GM18508 (cell line): ENCODE results near the gene SLC38A10.

Source experiments
- ATAC-seq: cut with Tn5 transposase; IDR thresholded peaks from one replicate; pipeline ENCODE4 v1.9.1; 2021; ENCODE audit warnings: moderate number of reproducible peaks; ENCODE audit not compliant: insufficient read depth, unreplicated experiment

The SLC38A10 gene

DNA sequence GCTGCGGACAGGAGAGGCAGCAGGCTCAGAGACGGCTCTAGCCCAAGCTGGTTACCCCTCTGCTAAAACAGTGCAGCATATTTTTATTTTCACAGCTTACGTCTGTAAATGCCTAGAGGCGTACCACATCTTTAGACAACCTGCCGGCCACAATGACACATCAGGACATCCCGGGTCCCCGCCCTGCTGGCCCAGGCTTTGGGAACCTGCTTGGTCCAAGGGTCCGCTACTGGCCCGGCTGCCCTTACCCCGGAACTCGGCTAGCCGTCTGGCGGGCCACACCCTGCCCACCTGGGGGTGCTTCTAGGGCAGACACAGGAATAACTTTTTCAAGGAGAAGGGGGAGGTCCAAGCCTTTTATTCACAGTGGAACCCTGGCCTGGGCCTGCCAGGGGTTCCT lies 76.6 kb downstream of the SLC38A10 start:
- ATAC-seq, result no peak

- no peak for ATAC-seq
Measured at GRCh38 chr17:81217491-81217890, 77.6 kb downstream of the SLC38A10 start.

DNA sequence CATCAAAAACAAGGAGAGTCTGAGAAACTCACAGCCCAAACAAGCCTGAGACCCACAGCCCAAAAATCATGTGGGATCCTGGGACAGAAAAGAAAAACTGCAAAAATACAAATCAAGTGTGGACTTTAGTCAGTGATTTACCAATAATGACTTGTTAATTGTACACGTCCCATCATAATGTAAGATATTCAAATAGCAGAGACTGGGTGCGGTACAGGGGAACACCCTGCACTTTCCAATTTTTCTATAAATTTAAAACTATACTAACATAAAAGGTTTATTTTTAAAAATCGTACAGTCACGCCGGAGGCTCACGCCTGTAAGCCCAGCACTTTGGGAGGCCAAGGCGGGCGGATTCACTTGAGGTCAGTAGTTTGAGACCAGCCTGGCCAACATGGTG lies 81.1 kb downstream of the SLC38A10 start:
- no peak for ATAC-seq

DNA sequence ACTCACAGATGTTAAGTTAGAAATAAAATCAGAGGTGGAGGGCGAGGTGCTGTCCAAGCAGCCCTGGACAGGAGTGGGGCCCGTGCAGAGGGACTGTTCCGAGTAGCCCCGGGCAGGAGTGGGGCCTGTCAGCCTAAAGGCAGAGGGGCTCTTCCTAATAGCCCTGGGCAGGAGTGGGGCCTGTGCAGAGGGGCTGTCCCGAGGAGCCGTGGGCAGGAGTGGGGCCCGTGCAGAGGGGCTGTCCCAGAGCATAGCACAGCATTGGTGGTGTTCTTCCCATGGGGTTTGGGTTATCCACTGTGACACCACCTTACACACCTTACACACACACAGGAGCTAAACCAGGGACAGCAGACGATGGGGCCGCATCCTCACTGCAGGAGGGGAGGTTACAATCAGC lies 82.7 kb downstream of the SLC38A10 start:
- no peak for ATAC-seq

DNA sequence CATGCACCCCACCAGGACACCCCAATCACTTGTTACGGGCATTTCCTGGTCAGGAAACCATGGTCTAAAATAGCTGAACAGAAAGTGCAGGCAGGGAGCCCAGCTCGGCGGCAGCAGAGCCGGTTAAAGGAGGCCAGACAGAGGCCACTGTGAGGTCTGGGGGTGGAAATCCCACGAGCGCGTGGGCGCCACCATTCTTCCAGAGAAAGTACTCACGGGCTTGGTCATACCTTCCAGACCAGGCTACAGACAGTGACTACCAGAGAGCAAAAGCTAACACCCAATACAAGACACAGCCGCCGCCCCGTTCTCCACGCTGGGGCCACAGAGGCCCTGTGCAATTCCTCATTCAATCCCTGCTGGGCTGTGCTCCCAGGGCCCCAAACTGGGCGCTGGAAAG lies 84.2 kb downstream of the SLC38A10 start:
- ATAC-seq, result no peak

- ATAC-seq, result no peak
Measured at GRCh38 chr17:81210466-81210865, 84.6 kb downstream of the SLC38A10 start.

DNA sequence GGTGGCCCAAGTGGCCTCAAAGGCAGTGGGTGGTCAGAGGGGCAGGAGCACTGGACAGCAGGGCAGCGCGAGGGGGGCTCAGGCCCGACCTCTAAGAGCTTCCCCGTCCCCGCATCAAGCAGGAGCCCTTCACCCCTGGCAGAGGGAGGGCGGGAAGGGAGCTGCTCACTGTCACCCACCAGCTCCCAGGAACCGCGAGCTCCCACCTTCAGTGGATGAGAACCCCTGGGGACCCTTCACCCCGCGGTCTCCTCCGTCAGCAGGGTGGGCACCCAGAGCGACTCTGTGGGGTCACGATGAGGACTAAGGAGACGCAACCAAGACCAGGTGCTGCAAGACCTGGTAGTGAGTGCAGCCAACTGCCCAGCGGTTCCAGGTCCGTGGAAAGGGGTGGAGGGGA lies 86.0 kb downstream of the SLC38A10 start:
- no peak for ATAC-seq

GRCh38 chr17:81208651-81209050 lies 86.5 kb downstream of the SLC38A10 start:
- no peak for ATAC-seq

- ATAC-seq, result no peak
Measured at GRCh38 chr17:81207610-81208581, 87.2 kb downstream of the SLC38A10 start.

DNA sequence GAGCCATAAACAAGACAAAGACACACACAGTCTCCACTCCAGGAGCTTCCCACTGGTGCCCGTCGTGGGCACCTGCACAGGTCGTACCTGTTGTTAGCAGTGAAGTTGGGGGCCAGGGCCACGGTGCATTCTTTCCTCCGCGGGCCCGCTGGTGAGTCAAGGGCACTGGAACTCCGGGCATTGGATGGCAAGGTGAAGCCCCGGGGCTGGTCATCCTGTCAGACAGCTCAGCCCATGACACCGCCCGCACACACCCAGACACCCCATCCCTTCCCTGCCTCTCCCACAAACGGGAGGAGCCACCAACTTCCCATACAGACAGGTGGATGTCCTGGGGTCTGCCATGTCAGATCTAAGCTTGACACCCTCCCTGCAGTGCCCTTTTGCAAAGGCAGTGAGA lies 88.5 kb downstream of the SLC38A10 start:
- ATAC-seq, result no peak

GRCh38 chr17:81206166-81206565 lies 88.9 kb downstream of the SLC38A10 start:
- ATAC-seq, result no peak

- ATAC-seq, result no peak
Measured at GRCh38 chr17:81204578-81204977, 90.5 kb downstream of the SLC38A10 start.

DNA sequence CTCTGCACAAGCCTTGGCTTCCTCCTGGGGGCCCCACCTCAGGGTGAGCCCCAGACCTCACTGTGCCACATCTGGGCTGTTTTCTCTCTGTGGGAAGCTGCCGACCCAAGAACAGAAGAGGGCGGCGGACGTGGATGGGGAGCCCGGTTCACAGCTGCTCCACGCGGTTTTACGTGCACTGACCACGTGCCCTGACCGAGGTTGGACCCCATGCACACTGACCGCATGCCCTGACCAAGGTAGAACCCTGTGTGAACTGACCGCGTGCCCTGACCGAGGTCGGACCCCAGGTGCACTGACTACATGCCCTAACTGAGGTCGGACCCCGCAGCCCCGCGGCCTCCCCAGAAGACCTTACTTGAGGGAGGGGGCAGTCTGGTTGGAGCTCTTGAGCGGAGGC lies 92.0 kb downstream of the SLC38A10 start:
- ATAC-seq, result no peak

DNA sequence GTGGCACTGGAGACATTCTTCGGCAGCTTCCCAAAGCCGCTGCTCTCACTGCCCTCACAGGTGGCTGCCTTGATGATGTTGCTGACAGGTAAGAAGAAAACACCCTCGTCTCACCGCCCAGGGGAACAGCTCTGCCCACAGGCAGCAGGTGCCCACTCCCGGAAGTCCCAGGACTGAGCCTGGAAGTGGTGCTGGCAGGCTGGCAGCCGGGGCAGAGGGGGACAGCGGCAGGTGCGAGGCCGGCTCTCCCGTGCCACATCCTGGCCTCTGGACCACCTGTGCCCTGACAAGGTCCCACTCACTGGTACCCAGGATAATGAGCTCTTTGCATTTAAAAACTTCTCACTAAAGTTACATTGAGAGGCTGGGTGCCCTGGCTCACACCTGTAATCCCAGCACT lies 92.8 kb downstream of the SLC38A10 start:
- ATAC-seq, result no peak

GRCh38 chr17:81200695-81201580 lies 94.2 kb downstream of the SLC38A10 start:
- ATAC-seq, result no peak

- ATAC-seq, result no peak
Measured at GRCh38 chr17:81200201-81200600, 94.9 kb downstream of the SLC38A10 start.

DNA sequence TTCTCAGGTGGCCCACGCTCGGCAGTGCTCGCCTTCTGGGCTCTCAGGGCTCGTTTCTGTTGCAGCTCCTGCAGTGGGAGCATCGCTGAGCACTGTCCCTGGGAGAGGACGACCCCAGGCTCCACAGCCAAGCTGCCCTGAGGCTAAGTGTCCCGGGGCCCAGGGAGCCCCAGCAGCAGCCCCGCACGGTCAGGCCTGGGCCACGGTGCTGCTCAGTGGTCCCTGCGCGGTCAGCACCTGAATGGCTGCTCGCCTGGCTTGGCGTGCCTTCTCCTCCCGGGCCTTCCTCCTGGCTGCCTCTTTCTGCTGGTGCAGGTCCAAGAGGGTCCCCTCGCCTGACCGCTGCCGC lies 95.7 kb downstream of the SLC38A10 start:
- no peak for ATAC-seq

DNA sequence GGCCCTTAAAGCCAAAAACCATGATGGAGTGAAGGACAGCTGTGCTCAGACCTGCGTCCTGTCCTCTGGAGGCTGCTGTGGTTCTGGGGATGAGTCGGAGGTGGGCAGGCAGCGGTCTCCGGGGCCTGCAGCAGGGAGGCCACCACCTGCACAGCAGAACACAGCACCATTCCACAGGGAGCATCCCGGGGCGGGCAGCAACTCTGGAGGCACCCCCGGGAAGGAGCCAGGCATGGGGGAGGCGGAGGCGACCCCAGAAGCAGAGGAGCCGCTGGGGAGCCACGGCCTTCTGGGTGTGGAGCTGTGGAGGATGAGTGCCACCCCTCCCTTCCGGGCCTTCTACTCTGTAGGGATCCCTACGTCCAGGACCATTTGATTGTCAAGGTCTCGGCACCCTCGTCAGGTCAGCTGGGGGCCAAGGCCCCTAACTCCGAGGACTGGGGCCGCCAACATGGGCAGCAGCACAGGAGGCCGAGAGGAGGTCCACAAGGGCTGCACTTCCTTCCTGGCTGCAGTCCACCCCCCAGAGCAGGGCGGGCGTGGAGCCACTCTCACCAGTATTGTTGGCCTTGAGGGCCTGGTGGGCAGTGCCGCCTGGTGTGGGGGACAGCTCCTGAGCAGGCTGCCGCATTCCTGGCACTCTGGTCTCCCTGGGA lies 96.2 kb downstream of the SLC38A10 start:
- no peak for ATAC-seq

DNA sequence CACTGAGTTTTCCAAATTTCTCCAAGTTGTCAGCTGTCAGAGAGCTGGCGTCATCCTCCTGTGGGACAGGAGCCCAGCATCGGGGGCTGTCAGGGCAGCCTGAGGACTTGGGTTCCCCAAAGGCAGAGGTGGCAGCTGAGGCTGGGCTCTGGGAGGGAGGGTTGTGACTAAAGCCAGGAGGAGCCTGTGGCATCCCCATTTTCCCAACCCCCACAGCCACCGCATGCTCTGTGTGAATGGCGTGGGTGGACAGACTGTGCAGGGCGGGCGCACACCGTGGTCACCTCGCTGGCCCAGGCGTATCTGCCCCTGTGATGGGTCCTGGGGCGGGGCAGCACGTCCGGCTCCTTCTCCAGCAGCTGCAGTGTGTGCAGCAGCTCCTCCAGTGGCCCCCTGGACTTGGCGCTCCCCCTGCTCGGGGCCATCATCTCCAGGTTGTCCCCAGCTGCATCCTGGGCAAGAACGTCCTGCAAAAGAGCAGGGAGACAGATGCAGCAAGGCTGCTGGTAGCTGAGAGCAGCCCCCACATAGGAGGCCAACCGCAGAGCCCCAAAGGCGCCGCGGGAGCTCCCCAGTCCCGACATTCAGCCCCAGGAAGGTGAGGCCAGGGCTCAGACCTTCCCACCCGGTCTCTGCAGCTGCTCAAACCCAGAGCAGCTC lies 97.1 kb downstream of the SLC38A10 start:
- ATAC-seq, result no peak

- ATAC-seq, result no peak
Measured at GRCh38 chr17:81197409-81197795, 97.7 kb downstream of the SLC38A10 start.
